Measurements from ENCODE around the gene SSNA1.

The SSNA1 gene

GRCh38 chr9:137229903-137230704, 41.6 kb downstream of the SSNA1 start:
- no peak for TF ChIP-seq CTCF (IDR thresholded peaks at IDR 0.05)

GRCh38 chr9:137230705-137231371, 42.4 kb downstream of the SSNA1 start, which contains the start of gene SLC34A3:
Gene SLC34A3 (plus strand): TSS chr9:137230901. CDS start chr9:137231703, 802 bp downstream.
- TF ChIP-seq CTCF (IDR thresholded peaks at IDR 0.05) = no peak

GRCh38 chr9:137231372-137232039, 43.0 kb downstream of the SSNA1 start:
- TF ChIP-seq CTCF (IDR thresholded peaks at IDR 0.05) = no peak

GRCh38 chr9:137232101-137232500, 43.6 kb downstream of the SSNA1 start:
- TF ChIP-seq CTCF (IDR thresholded peaks at IDR 0.05) = no peak

GRCh38 chr9:137232510-137232909, 44.0 kb downstream of the SSNA1 start:
- TF ChIP-seq CTCF (IDR thresholded peaks at IDR 0.05) = no peak

- no peak for TF ChIP-seq CTCF (IDR thresholded peaks at IDR 0.05)
Measured at GRCh38 chr9:137233143-137233980, 44.9 kb downstream of the SSNA1 start.
